K562 (cell line): ENCODE data around the gene GPAT2. TPM values are rescaled to one million over a fixed set of nuclear protein-coding genes. Genes with fewer than 3 reads are reported as not detected.
A peak's percentile ranks its signal among the peaks of the same experiment; 100 is the strongest.
"Not testable (repeated sequence)": the region's sequence is repeated elsewhere in the genome, so short reads cannot be mapped to it uniquely, and the experiment has no call there.

Source experiments
- ATAC-seq: fragments of 200-7000 bp; cut with Tn5 transposase; 3 replicates; pipeline ENCODE4 v1.9.1; 2020; ENCODE audit warnings: moderate library complexity
- BruUV-seq: library from RNA; stranded (reverse); fragments of 400-500 nt; replicated peaks from 2 replicates; lab custom pipeline; 2021; lab: Mats Ljungman, UMichigan
- CTCF ChIA-PET: fragments of 300-600 bp; formaldehyde crosslinking; extraction: SDS; loops from one replicate; lab custom pipeline; 2021; ENCODE audit warnings: low intra/inter-chr PET ratio; lab: Yijun Ruan, JAX
- POLR2A ChIA-PET: fragments of 300-600, 350-650 bp; sonication (Branson Sonifier 250); formaldehyde crosslinking; extraction: SDS; loops from one replicate; lab custom pipeline; 2021; ENCODE audit warnings: antibody characterized with exemption, inconsistent platforms; lab: Yijun Ruan, JAX
- DNase-seq, 4 experiments: peaks; one replicate each; pipeline versions ENCODE4 v3.0.0 to v3.0.0-alpha.2; 2011 to 2018; ENCODE audit warnings: low spot score in 3 of 4, mixed read lengths in 3 of 4; ENCODE audit errors: extremely low read depth in 1 of 4
- FAIRE-seq: peaks from 2 replicates; lab custom pipeline; 2011; peaks lifted over from hg19 to GRCh38; lab: Jason Lieb, UNC
- H2AFZ ChIP-seq: 2 replicates; pipeline ENCODE4 v1.6.0; 2011; ENCODE audit warnings: low read depth, low read length, control low read depth, inconsistent platforms
- H3K27ac ChIP-seq: fragments of 200-600 bp; 3 replicates; pipeline ENCODE4 v1.8.0; 2011; ENCODE audit warnings: low read depth, mild to moderate bottlenecking, control low read depth, inconsistent platforms, low read length, moderate library complexity, mixed read lengths; ENCODE audit errors: extremely low read depth
- H3K27me3 ChIP-seq, 2 experiments: fragments of 300-600 bp in 1 of 2; 2 replicates in 1 of 2; 3 replicates in 1 of 2; pipeline versions ENCODE4 v1.6.0 to v1.8.0; 2011; ENCODE audit warnings: inconsistent platforms in 2 of 2, low read length in 2 of 2, mild to moderate bottlenecking in 1 of 2, mixed read lengths in 1 of 2, moderate library complexity in 1 of 2; ENCODE audit not compliant: control insufficient read depth in 2 of 2, insufficient read depth in 2 of 2
- H3K36me3 ChIP-seq: fragments of 300-600 bp; 3 replicates; pipeline ENCODE4 v1.8.0; 2011; ENCODE audit warnings: mild to moderate bottlenecking, low read length, inconsistent platforms; ENCODE audit not compliant: control insufficient read depth, insufficient read depth
- H3K4me1 ChIP-seq, 2 experiments: fragments of 200-600 bp in 1 of 2; replicated peaks in 1 of 2; 2 replicates in 1 of 2; 3 replicates in 1 of 2; pipeline versions ENCODE4 v1.5.1 to v1.8.0; 2011; ENCODE audit warnings: inconsistent platforms in 2 of 2, low read length in 2 of 2, mild to moderate bottlenecking in 1 of 2, mixed read lengths in 1 of 2, moderate library complexity in 1 of 2; ENCODE audit not compliant: control insufficient read depth in 2 of 2, insufficient read depth in 2 of 2
- H3K4me2 ChIP-seq: 2 replicates; pipeline ENCODE4 v1.6.1; 2011; ENCODE audit warnings: low read length, control low read depth, inconsistent platforms, mixed read lengths; ENCODE audit not compliant: insufficient read depth
- H3K4me3 ChIP-seq: fragments of 200-600 bp; sonication (generic), shearing (Covaris generic); 2 replicates; pipeline ENCODE4 v1.5.1; 2016; ENCODE audit warnings: control low read depth, inconsistent platforms
- H3K79me2 ChIP-seq: fragments of 200-600 bp; 3 replicates; pipeline ENCODE4 v1.8.0; 2011; ENCODE audit warnings: low read length, inconsistent platforms; ENCODE audit not compliant: control insufficient read depth, insufficient read depth
- H3K9ac ChIP-seq, 2 experiments: 2 replicates each; pipeline versions ENCODE4 v1.6.0 to v1.6.1; 2011; ENCODE audit warnings: low read depth in 2 of 2, low read length in 2 of 2, control low read depth in 1 of 2, inconsistent platforms in 1 of 2, mild to moderate bottlenecking in 1 of 2, mixed read lengths in 1 of 2; ENCODE audit not compliant: insufficient read depth in 1 of 2
- H3K9me1 ChIP-seq: one replicate; pipeline ENCODE4 v1.6.0; 2011; ENCODE audit warnings: inconsistent platforms, mild to moderate bottlenecking, low read length, moderate library complexity; ENCODE audit not compliant: control insufficient read depth, insufficient read depth
- H3K9me3 ChIP-seq: replicated peaks from 2 replicates; pipeline ENCODE4 v1.5.1; 2011; ENCODE audit warnings: low read depth, low read length, inconsistent platforms; ENCODE audit not compliant: control insufficient read depth, insufficient read depth
- H4K20me1 ChIP-seq: replicated peaks from 2 replicates; pipeline ENCODE4 v1.6.1; 2011; ENCODE audit warnings: low read length, inconsistent platforms, mixed read lengths; ENCODE audit not compliant: control insufficient read depth, insufficient read depth
- ARNT ChIP-seq, 2 experiments: fragments of 450-650 bp; IDR thresholded peaks; 2 replicates each; pipeline ENCODE4 v1.6.1; 2016; ENCODE audit warnings: mild to moderate bottlenecking in 1 of 2
- CHCHD3 ChIP-seq: fragments of 250-450 bp; sonication (Bioruptor Pico); IDR thresholded peaks from 2 replicates; pipeline ENCODE4 v2.1.2; 2022; ENCODE audit warnings: mild to moderate bottlenecking
- CREB3L1 ChIP-seq: fragments of 450-650 bp; IDR thresholded peaks from 2 replicates; pipeline ENCODE4 v1.6.1; 2014; ENCODE audit warnings: low read depth, mild to moderate bottlenecking, moderate library complexity, borderline replicate concordance
- FOSL1 ChIP-seq: fragments of 200-800 bp; sonication (Bioruptor generic); conservative IDR thresholded peaks from 2 replicates; pipeline ENCODE4 v1.6.1; 2016; ENCODE audit warnings: missing genetic modification characterization, missing compliant biosample characterization
- ID3 ChIP-seq, 2 experiments: fragments of 250-450 bp in 1 of 2; fragments of 450-650 bp in 1 of 2; sonication (Bioruptor Pico) in 1 of 2; IDR thresholded peaks; 2 replicates each; pipeline versions ENCODE4 v1.6.1 to v1.8.0; 2016 to 2021; ENCODE audit warnings: mild to moderate bottlenecking in 2 of 2, moderate library complexity in 2 of 2, missing compliant biosample characterization in 1 of 2, missing genetic modification characterization in 1 of 2
- KLF6 ChIP-seq: fragments of 250-450 bp; sonication (Bioruptor Pico); IDR thresholded peaks from 2 replicates; pipeline ENCODE4 v1.4.0; 2020; ENCODE audit warnings: mild to moderate bottlenecking, moderate library complexity, borderline replicate concordance
- NEUROD1 ChIP-seq: fragments of 150-350 bp; IDR thresholded peaks from 2 replicates; pipeline ENCODE4 v1.6.1; 2014; ENCODE audit warnings: borderline replicate concordance, low read length, low read depth; ENCODE audit not compliant: partially characterized antibody
- POLR2AphosphoS5 ChIP-seq: IDR thresholded peaks from 2 replicates; pipeline ENCODE4 v1.6.1; 2011; ENCODE audit warnings: mild to moderate bottlenecking, low read depth, low read length, moderate library complexity; ENCODE audit not compliant: control insufficient read depth, insufficient read depth
- POLR2G ChIP-seq: fragments of 200-400 bp; formaldehyde crosslinking; IDR thresholded peaks from 2 replicates; pipeline ENCODE4 v1.6.1; 2017; ENCODE audit warnings: low read depth, mild to moderate bottlenecking, antibody characterized with exemption, low read length, moderate library complexity
- RBM14 ChIP-seq: fragments of 200-400 bp; formaldehyde crosslinking; IDR thresholded peaks from 2 replicates; pipeline ENCODE4 v1.6.1; 2018; ENCODE audit warnings: low read depth, mild to moderate bottlenecking, low read length, moderate library complexity, borderline replicate concordance; ENCODE audit not compliant: insufficient read depth
- SIN3B ChIP-seq: fragments of 450-650 bp; IDR thresholded peaks from 2 replicates; pipeline ENCODE4 v1.6.1; 2017; ENCODE audit warnings: low read depth, mild to moderate bottlenecking, moderate library complexity
- TAF15 ChIP-seq: fragments of 200-400 bp; formaldehyde crosslinking; IDR thresholded peaks from 2 replicates; pipeline ENCODE4 v1.6.1; 2017; ENCODE audit warnings: mild to moderate bottlenecking, low read depth, low read length, moderate library complexity
- ZBED1 ChIP-seq: IDR thresholded peaks from 2 replicates; pipeline ENCODE4 v1.6.1; 2014
- ZFX ChIP-seq: sonication (generic); formaldehyde crosslinking; IDR thresholded peaks from 2 replicates; pipeline ENCODE4 v1.8.0; 2022; ENCODE audit warnings: mild to moderate bottlenecking, missing genetic modification reagents, moderate library complexity
- ZNF316 ChIP-seq: fragments of 450-650 bp; IDR thresholded peaks from 2 replicates; pipeline ENCODE4 v1.6.1; 2016
- ZNF778 ChIP-seq: fragments of 450-650 bp; formaldehyde crosslinking; IDR thresholded peaks from 2 replicates; pipeline ENCODE4 v1.4.0; 2020; ENCODE audit warnings: mild to moderate bottlenecking, moderate library complexity
- ZNF780A ChIP-seq: fragments of 250-450 bp; sonication (Bioruptor Pico); IDR thresholded peaks from 2 replicates; pipeline ENCODE4 v1.5.0; 2021; ENCODE audit warnings: mild to moderate bottlenecking
- WGBS: fragments of 100-300 bp; shearing (Covaris generic); methylation state at CpG from one replicate; pipeline ENCODE4 v1.1.6; 2016; ENCODE audit warnings: low coverage, mixed read lengths; ENCODE audit not compliant: insufficient coverage; ENCODE audit errors: missing lambda C conversion rate; 5-methylcytosine and 5-hydroxymethylcytosine counted together
- in situ Hi-C: fragments of 300-500 bp; cut with MboI; formaldehyde crosslinking; loops from 4 replicates; pipeline ENCODE4 v1.15.0; 2018; ENCODE audit warnings: inconsistent platforms, mixed read lengths
- intact Hi-C: fragments of 100-400 bp; cut with micrococcal nuclease; formaldehyde crosslinking; loops from 2 replicates; pipeline ENCODE4 v1.14.2; 2022
- polyA plus RNA-seq, 8 experiments: library from polyadenylated mRNA; depleted of rRNA in 4 of 8; stranded (reverse) in 5 of 8; unstranded in 3 of 8; fragments of >200 nt; fragmentation: Nextera tagmentation in 2 of 8; fragmentation: Illumina TruSeq in 1 of 8; extraction: Ambion mirVana in 2 of 8; extraction: Trizol in 1 of 8; gene quantifications; 2 replicates each; pipeline versions ENCODE4 v1.2.1 to v1.2.3, GENCODE V29; 2011 to 2014; ENCODE audit warnings: inconsistent platforms in 1 of 8, missing spikeins in 1 of 8
- total RNA-seq, 7 experiments: library from RNA; depleted of rRNA in 6 of 7; stranded (reverse); fragments of >200 nt in 6 of 7; fragmentation: Illumina TruSeq in 2 of 7; extraction: Trizol in 2 of 7; gene quantifications; 2 replicates each; pipeline versions ENCODE4 v1.2.1 to v1.2.3, GENCODE V29; 2011 to 2021; ENCODE audit warnings: low replicate concordance in 1 of 7
- TF ChIP-seq, protein P1 (sequence below): fragments of 450-650 bp; formaldehyde crosslinking; IDR thresholded peaks from 2 replicates; pipeline ENCODE4 v1.4.0; 2022; ENCODE audit warnings: missing genetic modification characterization

The GPAT2 gene
- total and polyA plus RNA-seq, 9 of the 15 experiments (the other 6 are each of a cell fraction or from before 2014, with no cell fraction given): 0.01 to 1.2 (median 0.22) TPM; not detected in 3

DNA sequence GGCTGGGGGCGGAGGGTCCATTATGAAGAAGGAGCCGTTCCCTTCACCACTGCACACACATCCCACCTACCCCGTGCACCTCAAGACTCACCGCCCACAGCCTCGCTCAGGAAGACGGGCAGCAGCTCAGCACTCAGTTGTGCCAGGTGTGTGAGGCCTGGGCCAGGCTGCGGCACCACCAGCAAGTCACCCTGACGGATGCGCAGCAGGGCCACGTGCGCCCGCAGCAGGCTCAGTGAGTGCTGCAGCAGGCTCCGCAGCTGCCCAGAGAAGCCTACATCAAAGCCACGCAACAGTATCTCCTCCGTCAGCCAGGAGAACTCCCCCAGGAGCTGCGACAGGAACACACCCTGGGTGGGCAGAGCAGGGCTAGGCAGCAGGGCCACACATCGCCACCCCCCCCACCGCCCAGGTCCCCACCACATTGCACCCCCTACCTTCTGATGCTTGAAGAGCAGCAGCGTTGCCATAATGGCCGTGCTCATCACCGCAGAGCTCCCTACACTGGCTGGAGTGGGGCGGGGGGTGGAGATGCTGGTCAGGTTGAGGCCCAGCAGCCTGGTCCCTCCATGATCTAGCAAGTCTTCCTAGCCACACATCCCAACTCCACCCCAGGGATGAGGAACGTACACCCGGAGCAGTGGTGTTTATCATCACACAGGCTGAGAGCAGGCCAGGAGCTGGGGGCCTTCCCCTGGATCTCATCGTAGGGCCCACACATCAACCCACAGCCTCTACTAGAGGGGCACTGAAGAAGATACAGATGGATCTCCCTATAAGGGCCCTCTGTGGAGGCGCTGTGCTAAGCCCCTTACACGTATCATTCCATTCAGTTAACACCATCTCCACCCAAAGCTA is 10.2 kb downstream of the GPAT2 start (continued):
- TF ChIP-seq CREB3L1: no peak
- no peak for TF ChIP-seq ID3 (CRISPR knock-in tag; IDR thresholded peaks at IDR 0.05)
- no peak for TF ChIP-seq ID3 (tag; IDR thresholded peaks at IDR 0.05)
- no peak for TF ChIP-seq ARNT (IDR thresholded peaks at IDR 0.05)
- TF ChIP-seq POLR2AphosphoS5: no peak
- TF ChIP-seq TAF15: no peak
- TF ChIP-seq ZNF778 (CRISPR knock-in tag): no peak
- TF ChIP-seq CHCHD3 (CRISPR knock-in tag): no peak
- TF ChIP-seq ZNF316: no peak
- TF ChIP-seq, protein P1, sequence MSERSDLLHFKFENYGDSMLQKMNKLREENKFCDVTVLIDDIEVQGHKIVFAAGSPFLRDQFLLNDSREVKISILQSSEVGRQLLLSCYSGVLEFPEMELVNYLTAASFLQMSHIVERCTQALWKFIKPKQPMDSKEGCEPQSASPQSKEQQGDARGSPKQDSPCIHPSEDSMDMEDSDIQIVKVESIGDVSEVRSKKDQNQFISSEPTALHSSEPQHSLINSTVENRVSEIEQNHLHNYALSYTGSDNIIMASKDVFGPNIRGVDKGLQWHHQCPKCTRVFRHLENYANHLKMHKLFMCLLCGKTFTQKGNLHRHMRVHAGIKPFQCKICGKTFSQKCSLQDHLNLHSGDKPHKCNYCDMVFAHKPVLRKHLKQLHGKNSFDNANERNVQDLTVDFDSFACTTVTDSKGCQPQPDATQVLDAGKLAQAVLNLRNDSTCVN (CRISPR knock-in tag): no peak
- no peak for TF ChIP-seq RBM14
- TF ChIP-seq POLR2G: peak; percentile 58
- no peak for TF ChIP-seq ZNF780A (CRISPR knock-in tag)
- no peak for TF ChIP-seq SIN3B
- no peak for TF ChIP-seq KLF6
- no peak for TF ChIP-seq ZBED1
- TF ChIP-seq ZFX (CRISPR knock-in tag): no peak
- TF ChIP-seq FOSL1 (tag): no peak
- TF ChIP-seq NEUROD1: no peak

DNA sequence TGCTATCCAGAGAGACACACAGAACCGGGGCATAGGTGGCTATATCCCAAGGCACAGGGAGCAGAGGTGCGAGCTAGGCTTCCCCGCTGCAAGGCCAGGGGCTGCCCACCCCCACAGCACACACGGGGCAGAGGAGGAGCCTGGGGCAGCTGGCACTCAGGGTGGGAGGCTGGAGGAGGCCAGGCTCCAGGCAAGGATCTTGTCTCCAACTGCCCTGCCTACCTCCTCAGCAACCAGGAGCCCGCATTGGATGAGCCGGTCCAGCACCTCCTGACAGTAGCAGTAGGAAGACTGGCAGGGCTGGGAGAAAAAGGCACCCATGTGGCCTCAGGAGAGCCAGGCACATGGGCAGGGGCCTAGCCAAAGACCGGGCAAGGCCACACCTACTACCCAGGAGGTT is 11.0 kb downstream of the GPAT2 start:
- H3K9me3 ChIP-seq, H3K36me3 ChIP-seq, H3K27ac ChIP-seq, H3K9ac ChIP-seq, H3K9me1 ChIP-seq, H2AFZ ChIP-seq, ATAC-seq, intact Hi-C loops, DNase-seq, H3K27me3 ChIP-seq, H3K79me2 ChIP-seq, FAIRE-seq, H3K4me2 ChIP-seq, H4K20me1 ChIP-seq, H3K4me3 ChIP-seq, POLR2A ChIA-PET, BruUV-seq: not testable (repeated sequence)
- peaks cover 0 to 13% of the 10 kb centered on the region in 2 experiments; a peak in 2 of 5 replicates for H3K4me1 ChIP-seq
- in situ Hi-C loops: loop anchor here (5.0 to 25.0 kb wide), 3 partner anchors 89 to 489 kb away; partner anchors contain the start of gene NEURL3
- WGBS: 17% methylated on average over 6 of the region's 7 CpGs
- CTCF ChIA-PET: interaction anchor here (1.8 kb wide), 1 partner anchor 93 kb away, joined by 12 read pairs; the partner anchor contains the start of gene ADRA2B
